Measurements from ENCODE around the gene ARMH3. TPM values are rescaled to one million over a fixed set of nuclear protein-coding genes. Genes with fewer than 3 reads are reported as not detected.

ARMH3 gene
- total and polyA plus RNA-seq, 8 donors = 3.5 to 29.0 (median 17.2) TPM

GRCh38 chr10:102027261-102027660, 28.7 kb downstream of the ARMH3 start:
- no peaks in the 10 kb centered on the region for H3K9me3 ChIP-seq
- TF ChIP-seq POLR2A (IDR thresholded peaks at IDR 0.05) (no peak), CTCF (IDR thresholded peaks at IDR 0.05) (no peak), EP300 (IDR thresholded peaks at IDR 0.05) (no peak), POLR2AphosphoS5 (IDR thresholded peaks at IDR 0.05) (no peak)
- no peak overlapping the region for H3K27ac ChIP-seq
- DNase-seq = no peak
- WGBS, 5 donors = 92 to 97% (median 96%) methylated on average over 2 of the region's 2 CpGs
- peaks cover 55 to 100% (median 97%) of the 10 kb centered on the region in 4 donors for H3K36me3 ChIP-seq
- H3K27me3 ChIP-seq = no peaks in the 10 kb centered on the region
- no peaks in the 10 kb centered on the region for H3K4me1 ChIP-seq
- intact Hi-C loops (cut with DNase I; ENCODE audit: low total_unique reads) = no loop called here
- no peak overlapping the region for H3K4me3 ChIP-seq

GRCh38 chr10:102024799-102025198, 31.2 kb downstream of the ARMH3 start:
- DNase-seq = no peak
- Histone ChIP-seq H3K27ac (no peak overlapping the region), H3K36me3 (peaks cover 42 to 97% (median 95%) of the 10 kb centered on the region in 4 donors), H3K27me3 (no peaks in the 10 kb centered on the region), H3K4me3 (no peak overlapping the region), H3K4me1 (no peaks in the 10 kb centered on the region), H3K9me3 (no peaks in the 10 kb centered on the region)
- WGBS, 5 donors = 80 to 93% (median 88%) methylated on average over 3 of the region's 3 CpGs
- intact Hi-C loops (cut with DNase I; ENCODE audit: low total_unique reads) = no loop called here
- TF ChIP-seq CTCF (IDR thresholded peaks at IDR 0.05) (no peak), POLR2A (IDR thresholded peaks at IDR 0.05) (no peak), EP300 (IDR thresholded peaks at IDR 0.05) (no peak), POLR2AphosphoS5 (IDR thresholded peaks at IDR 0.05) (no peak)

- DNase-seq = no peak
- H3K27ac ChIP-seq = no peak overlapping the region
- TF ChIP-seq EP300 (IDR thresholded peaks at IDR 0.05) = no peak
- TF ChIP-seq POLR2AphosphoS5 (IDR thresholded peaks at IDR 0.05) = no peak
- TF ChIP-seq CTCF (IDR thresholded peaks at IDR 0.05) = no peak
- TF ChIP-seq POLR2A (IDR thresholded peaks at IDR 0.05) = no peak
- no peak overlapping the region for H3K4me3 ChIP-seq
- H3K9me3 ChIP-seq = no peaks in the 10 kb centered on the region
- WGBS, 5 donors = 90 to 97% (median 94%) methylated on average over 2 of the region's 2 CpGs
- H3K36me3 ChIP-seq = peaks cover 25 to 98% (median 94%) of the 10 kb centered on the region in 4 donors
- no peaks in the 10 kb centered on the region for H3K27me3 ChIP-seq
- intact Hi-C loops (cut with DNase I; ENCODE audit: low total_unique reads) = no loop called here
- H3K4me1 ChIP-seq = no peaks in the 10 kb centered on the region
Measured at GRCh38 chr10:102020938-102021337, 35.0 kb downstream of the ARMH3 start.

GRCh38 chr10:102017295-102017694, 38.7 kb downstream of the ARMH3 start:
- H3K36me3 ChIP-seq = peaks cover 15 to 94% (median 87%) of the 10 kb centered on the region in 4 donors
- H3K4me3 ChIP-seq = no peak overlapping the region
- intact Hi-C loops (cut with DNase I; ENCODE audit: low total_unique reads) = loop anchor here (10.0 kb wide), 1 partner anchor 182 kb away; no protein-coding TSS in a partner anchor
- no peaks in the 10 kb centered on the region for H3K27me3 ChIP-seq
- DNase-seq = no peak
- no peak overlapping the region for H3K27ac ChIP-seq
- H3K4me1 ChIP-seq = no peaks in the 10 kb centered on the region
- 87 to 96% (median 92%) methylated on average over 2 of the region's 2 CpGs for WGBS, 5 donors
- no peaks in the 10 kb centered on the region for H3K9me3 ChIP-seq
- no peak for TF ChIP-seq CTCF (IDR thresholded peaks at IDR 0.05)
- TF ChIP-seq POLR2AphosphoS5 (IDR thresholded peaks at IDR 0.05) = no peak
- TF ChIP-seq POLR2A (IDR thresholded peaks at IDR 0.05) = no peak
- TF ChIP-seq EP300 (IDR thresholded peaks at IDR 0.05) = no peak

All from stomach (tissue), 9 donors.